Thymus (tissue), 11 donors: ENCODE results near the gene CTTNBP2. TPM values are rescaled to one million over a fixed set of nuclear protein-coding genes. Genes with fewer than 3 reads are reported as not detected.

Experiments used
- DNase-seq, 9 donors: peaks; one replicate each; pipeline ENCODE4 v3.0.0-alpha.2; 2013; ENCODE audit warnings: low spot score in 9 of 9, low read depth in 6 of 9, missing footprints in 1 of 9
- H3K27ac ChIP-seq, 2 donors: one replicate each; pipeline ENCODE4 v1.5.1; 2013; ENCODE audit warnings: control low read depth in 1 of 2, low read depth in 1 of 2, low read length in 1 of 2, mild to moderate bottlenecking in 1 of 2, moderate library complexity in 1 of 2
- H3K27me3 ChIP-seq, 2 donors: one replicate each; pipeline ENCODE4 v1.5.1; 2013; ENCODE audit warnings: low read length in 1 of 2; ENCODE audit not compliant: control insufficient read depth in 2 of 2, insufficient read depth in 1 of 2
- H3K36me3 ChIP-seq, 2 donors: one replicate each; pipeline ENCODE4 v1.5.1; 2013; ENCODE audit warnings: low read length in 1 of 2, mild to moderate bottlenecking in 1 of 2, moderate library complexity in 1 of 2; ENCODE audit not compliant: control insufficient read depth in 2 of 2, insufficient read depth in 2 of 2
- H3K4me1 ChIP-seq, 2 donors: one replicate each; pipeline ENCODE4 v1.5.1; 2013; ENCODE audit warnings: low read length in 2 of 2; ENCODE audit not compliant: control insufficient read depth in 2 of 2, insufficient read depth in 2 of 2
- H3K4me3 ChIP-seq, 2 donors: one replicate each; pipeline ENCODE4 v1.5.1; 2013; ENCODE audit warnings: low read length in 2 of 2, control low read depth in 1 of 2, mild to moderate bottlenecking in 1 of 2
- H3K9me3 ChIP-seq, 2 donors: one replicate each; pipeline ENCODE4 v1.5.1; 2013; ENCODE audit warnings: low read length in 1 of 2, mild to moderate bottlenecking in 1 of 2; ENCODE audit not compliant: control insufficient read depth in 2 of 2, insufficient read depth in 1 of 2
- WGBS: extraction: QIAGEN DNeasy Blood & Tissue Kit; methylation state at CpG from one replicate; pipeline ENCODE4 v1.1.7; 2013; 5-methylcytosine and 5-hydroxymethylcytosine counted together
- polyA plus RNA-seq: library from polyadenylated mRNA; stranded (reverse); fragments of 200-250 nt; gene quantifications from one replicate; pipeline ENCODE4 v1.2.3, GENCODE V29; 2013
- total RNA-seq: library from RNA; stranded (reverse); fragments of 120-200 nt; gene quantifications from one replicate; pipeline ENCODE4 v1.2.4, GENCODE V29; 2013
- donor health status: healthy.

The CTTNBP2 gene
- total and polyA plus RNA-seq, 2 donors = 0.82 to 0.94 TPM

GRCh38 chr7:117811696-117812095 is 61.5 kb downstream of the CTTNBP2 start:
- DNase-seq = no peak
- Histone ChIP-seq H3K4me1 (no peaks in the 10 kb centered on the region), H3K4me3 (no peak overlapping the region), H3K27ac (no peak overlapping the region), H3K36me3 (no peaks in the 10 kb centered on the region), H3K27me3 (no peaks in the 10 kb centered on the region), H3K9me3 (no peaks in the 10 kb centered on the region)
- WGBS = 96% methylated on average over 2 of the region's 2 CpGs

GRCh38 chr7:117810642-117811512 is 62.4 kb downstream of the CTTNBP2 start:
- Histone ChIP-seq H3K4me3 (no peak overlapping the region), H3K4me1 (no peaks in the 10 kb centered on the region), H3K9me3 (no peaks in the 10 kb centered on the region), H3K36me3 (no peaks in the 10 kb centered on the region), H3K27ac (no peak overlapping the region), H3K27me3 (no peaks in the 10 kb centered on the region)
- WGBS = 90% methylated on average over 6 of the region's 6 CpGs
- DNase-seq = no peak

GRCh38 chr7:117809958-117810357 is 63.3 kb downstream of the CTTNBP2 start:
- 94% methylated on average over 3 of the region's 3 CpGs for WGBS
- H3K27ac ChIP-seq = no peak overlapping the region
- no peaks in the 10 kb centered on the region for H3K4me1 ChIP-seq
- no peaks in the 10 kb centered on the region for H3K36me3 ChIP-seq
- H3K4me3 ChIP-seq = no peak overlapping the region
- DNase-seq = no peak
- H3K27me3 ChIP-seq = no peaks in the 10 kb centered on the region
- H3K9me3 ChIP-seq = no peaks in the 10 kb centered on the region

- H3K27me3 ChIP-seq = no peaks in the 10 kb centered on the region
- WGBS = 91% methylated on average over 2 of the region's 2 CpGs
- DNase-seq = no peak
- no peaks in the 10 kb centered on the region for H3K4me1 ChIP-seq
- H3K27ac ChIP-seq = no peak overlapping the region
- no peaks in the 10 kb centered on the region for H3K36me3 ChIP-seq
- no peaks in the 10 kb centered on the region for H3K9me3 ChIP-seq
- no peak overlapping the region for H3K4me3 ChIP-seq
Measured at GRCh38 chr7:117808910-117809705, 64.1 kb downstream of the CTTNBP2 start.

GRCh38 chr7:117808341-117808757 is 64.9 kb downstream of the CTTNBP2 start:
- no peaks in the 10 kb centered on the region for H3K4me1 ChIP-seq
- H3K4me3 ChIP-seq = no peak overlapping the region
- H3K9me3 ChIP-seq = no peaks in the 10 kb centered on the region
- no peak overlapping the region for H3K27ac ChIP-seq
- DNase-seq = no peak
- 93% methylated on average over 7 of the region's 7 CpGs for WGBS
- H3K27me3 ChIP-seq = no peaks in the 10 kb centered on the region
- no peaks in the 10 kb centered on the region for H3K36me3 ChIP-seq

GRCh38 chr7:117807676-117808075 is 65.6 kb downstream of the CTTNBP2 start:
- H3K27ac ChIP-seq = no peak overlapping the region
- no peaks in the 10 kb centered on the region for H3K4me1 ChIP-seq
- H3K4me3 ChIP-seq = no peak overlapping the region
- no peaks in the 10 kb centered on the region for H3K9me3 ChIP-seq
- DNase-seq = no peak
- WGBS = 91% methylated on average over 3 of the region's 3 CpGs
- no peaks in the 10 kb centered on the region for H3K36me3 ChIP-seq
- H3K27me3 ChIP-seq = no peaks in the 10 kb centered on the region

GRCh38 chr7:117806011-117806410 is 67.2 kb downstream of the CTTNBP2 start:
- H3K36me3 ChIP-seq = no peaks in the 10 kb centered on the region
- DNase-seq = no peak
- 97% methylated on average over 5 of the region's 5 CpGs for WGBS

GRCh38 chr7:117805241-117805640 is 68.0 kb downstream of the CTTNBP2 start:
- no peaks in the 10 kb centered on the region for H3K4me1 ChIP-seq
- 87% methylated on average over 3 of the region's 3 CpGs for WGBS
- no peak overlapping the region for H3K27ac ChIP-seq
- DNase-seq = no peak
- H3K4me3 ChIP-seq = no peak overlapping the region
- H3K9me3 ChIP-seq = no peaks in the 10 kb centered on the region
- no peaks in the 10 kb centered on the region for H3K27me3 ChIP-seq
- H3K36me3 ChIP-seq = no peaks in the 10 kb centered on the region

More at GRCh38 chr7:117806011-117806410, 67.2 kb downstream of the CTTNBP2 start:
- Histone ChIP-seq H3K9me3 (no peaks in the 10 kb centered on the region), H3K4me1 (no peaks in the 10 kb centered on the region), H3K27me3 (no peaks in the 10 kb centered on the region), H3K27ac (no peak overlapping the region), H3K4me3 (no peak overlapping the region)

GRCh38 chr7:117803476-117803875 is 69.8 kb downstream of the CTTNBP2 start:
- Histone ChIP-seq H3K27ac (no peak overlapping the region), H3K9me3 (no peaks in the 10 kb centered on the region), H3K4me1 (no peaks in the 10 kb centered on the region), H3K4me3 (no peak overlapping the region), H3K27me3 (no peaks in the 10 kb centered on the region), H3K36me3 (no peaks in the 10 kb centered on the region)
- DNase-seq = no peak
- WGBS = 85% methylated on average over 2 of the region's 2 CpGs
